NCI-H69 (cell line): ENCODE data around the gene MAP2K2.
"Not testable (repeated sequence)": the region's sequence is repeated elsewhere in the genome, so short reads cannot be mapped to it uniquely, and the experiment has no call there.

Source experiments
- DNase-seq: peaks from one replicate; lab custom pipeline; 2025; lab: John Stamatoyannopoulos, UW

MAP2K2 gene

GRCh38 chr19:4130744-4131438, 7.0 kb upstream of the MAP2K2 start:
- no peak for DNase-seq

- DNase-seq: not testable (repeated sequence)
These were observed 5.1 kb upstream of the MAP2K2 start for GRCh38 chr19:4129050-4129449.

- not testable (repeated sequence) for DNase-seq
These were observed 3.4 kb upstream of the MAP2K2 start for GRCh38 chr19:4127322-4127721.

- DNase-seq: peak; percentile 18
These were observed 716 bp upstream of the MAP2K2 start for GRCh38 chr19:4124638-4125037.

- DNase-seq: no peak
These were observed 1.4 kb downstream of the MAP2K2 start for GRCh38 chr19:4122480-4122879.

GRCh38 chr19:4121815-4122214, 2.1 kb downstream of the MAP2K2 start:
- no peak for DNase-seq

GRCh38 chr19:4121273-4121612, 2.7 kb downstream of the MAP2K2 start:
- no peak for DNase-seq

- DNase-seq: no peak
These were observed 3.2 kb downstream of the MAP2K2 start for GRCh38 chr19:4120559-4121272.

GRCh38 chr19:4119763-4120162, 4.2 kb downstream of the MAP2K2 start:
- no peak for DNase-seq

GRCh38 chr19:4115818-4116385, 8.0 kb downstream of the MAP2K2 start:
- no peak for DNase-seq

- no peak for DNase-seq
These were observed 8.7 kb downstream of the MAP2K2 start for GRCh38 chr19:4115050-4115817.

GRCh38 chr19:4114181-4114580, 9.7 kb downstream of the MAP2K2 start:
- DNase-seq: no peak

GRCh38 chr19:4113398-4114088, 10.4 kb downstream of the MAP2K2 start:
- DNase-seq: no peak

- no peak for DNase-seq
These were observed 11.6 kb downstream of the MAP2K2 start for GRCh38 chr19:4112367-4112766.

- no peak for DNase-seq
These were observed 14.3 kb downstream of the MAP2K2 start for GRCh38 chr19:4109626-4109945.

- no peak for DNase-seq
These were observed 14.9 kb downstream of the MAP2K2 start for GRCh38 chr19:4108767-4109625.

GRCh38 chr19:4103080-4103433, 20.9 kb downstream of the MAP2K2 start:
- DNase-seq: no peak

- DNase-seq: no peak
These were observed 21.4 kb downstream of the MAP2K2 start for GRCh38 chr19:4102339-4103079.

- DNase-seq: no peak
These were observed 22.5 kb downstream of the MAP2K2 start for GRCh38 chr19:4101496-4101770.

- no peak for DNase-seq
These were observed 23.1 kb downstream of the MAP2K2 start for GRCh38 chr19:4100647-4101495.
